HEK293T (cell line): Measurements from ENCODE around the gene UMAD1.

Experiments
- ARNT ChIP-seq: fragments of 450-650 bp; IDR thresholded peaks from 2 replicates; pipeline ENCODE4 v1.6.1; 2017; ENCODE audit warnings: mild to moderate bottlenecking
- BHLHE40 ChIP-seq: fragments of 450-650 bp; IDR thresholded peaks from 2 replicates; pipeline ENCODE4 v1.6.1; 2016; ENCODE audit warnings: mild to moderate bottlenecking, moderate library complexity, borderline replicate concordance
- FOXA1 ChIP-seq: fragments of 450-650 bp; IDR thresholded peaks from 2 replicates; pipeline ENCODE4 v1.6.1; 2016; ENCODE audit warnings: mild to moderate bottlenecking
- FOXK2 ChIP-seq: fragments of 450-650 bp; IDR thresholded peaks from 2 replicates; pipeline ENCODE4 v1.6.1; 2016; ENCODE audit warnings: mild to moderate bottlenecking
- HDGF ChIP-seq: fragments of 450-650 bp; IDR thresholded peaks from 2 replicates; pipeline ENCODE4 v1.6.1; 2017; ENCODE audit warnings: antibody characterized with exemption, borderline replicate concordance
- LEF1 ChIP-seq: fragments of 450-650 bp; IDR thresholded peaks from 2 replicates; pipeline ENCODE4 v1.6.1; 2017; ENCODE audit warnings: mild to moderate bottlenecking, borderline replicate concordance
- NFRKB ChIP-seq: fragments of 450-650 bp; IDR thresholded peaks from 2 replicates; pipeline ENCODE4 v1.6.1; 2016; ENCODE audit warnings: mild to moderate bottlenecking, moderate library complexity
- SUZ12 ChIP-seq: fragments of 450-650 bp; IDR thresholded peaks from 2 replicates; pipeline ENCODE4 v1.6.1; 2016; ENCODE audit warnings: mild to moderate bottlenecking
- TARDBP ChIP-seq: fragments of 450-650 bp; IDR thresholded peaks from 2 replicates; pipeline ENCODE4 v1.6.1; 2016
- ZNF384 ChIP-seq: fragments of 450-650 bp; IDR thresholded peaks from 2 replicates; pipeline ENCODE4 v1.6.1; 2016

GRCh38 chr7:7745258-7745657, 104.7 kb downstream of the UMAD1 start:
- TF ChIP-seq LEF1, result no peak
- TF ChIP-seq TARDBP, result no peak
- TF ChIP-seq NFRKB, result no peak
- TF ChIP-seq FOXK2, result no peak
- no peak for TF ChIP-seq SUZ12
- no peak for TF ChIP-seq FOXA1
- no peak for TF ChIP-seq HDGF
- no peak for TF ChIP-seq ZNF384
- TF ChIP-seq ARNT, result no peak
- no peak for TF ChIP-seq BHLHE40
